Measurements from ENCODE around the gene CFAP44.

GRCh38 chr3:113450911-113451310 lies 9.6 kb upstream of the CFAP44 start:
- TF ChIP-seq POLR2A (IDR thresholded peaks at IDR 0.05; ENCODE audit: low read depth, low read length) (no peak), POLR2AphosphoS5 (IDR thresholded peaks at IDR 0.05; ENCODE audit: low read depth, low read length) (no peak)

Measured in GM12891 (cell line).